B cell (primary cell): ENCODE measurements around the gene PCDHA10. TPM values are rescaled to one million over a fixed set of nuclear protein-coding genes. Genes with fewer than 3 reads are reported as not detected.
"Not testable (repeated sequence)": the region's sequence is repeated elsewhere in the genome, so short reads cannot be mapped to it uniquely, and the experiment has no call there.

Source experiments
- ATAC-seq: fragments of 200-7000 bp; cut with Tn5 transposase; one replicate; pipeline ENCODE4 v1.10.0; 2021; ENCODE audit warnings: low read depth, mild to moderate bottlenecking, moderate number of reproducible peaks, moderate library complexity
- CTCF ChIA-PET: fragments of 350-600 bp; sonication (Branson Sonifier 250); formaldehyde crosslinking; loops from one replicate; lab custom pipeline; 2021; ENCODE audit warnings: antibody characterized with exemption, inconsistent platforms; lab: Charles Lee
- POLR2A ChIA-PET: fragments of 350-600 bp; sonication (Branson Sonifier 250); formaldehyde crosslinking; loops from one replicate; lab custom pipeline; 2021; ENCODE audit warnings: antibody characterized with exemption; lab: Charles Lee
- DNase-seq: peaks from one replicate; pipeline ENCODE4 v3.0.0; 2013
- H2AFZ ChIP-seq: 2 replicates; pipeline ENCODE4 v1.6.1; 2012; ENCODE audit warnings: mild to moderate bottlenecking, low read depth, low read length; ENCODE audit not compliant: insufficient read depth, poor library complexity, severe bottlenecking
- H3K27ac ChIP-seq, 2 donors: 1 replicate in 1 of 2; 2 replicates in 1 of 2; pipeline ENCODE4 v1.5.1; 2012 to 2013; ENCODE audit warnings: low read length in 2 of 2, mild to moderate bottlenecking in 2 of 2, moderate library complexity in 1 of 2
- H3K27me3 ChIP-seq, 4 experiments: fragments of 200-600 bp in 1 of 4; sonication (generic) in 1 of 4; replicated peaks in 1 of 4; 1 replicate in 2 of 4; 2 replicates in 2 of 4; pipeline versions ENCODE4 v1.6.1 to v1.7.0; 2013 to 2016; ENCODE audit warnings: low read length in 3 of 4, mild to moderate bottlenecking in 2 of 4, mixed read lengths in 1 of 4, moderate library complexity in 1 of 4; ENCODE audit not compliant: insufficient read depth in 4 of 4, control insufficient read depth in 3 of 4; ENCODE audit errors: control extremely low read depth in 1 of 4
- H3K36me3 ChIP-seq, 2 experiments: replicated peaks in 1 of 2; 1 replicate in 1 of 2; 2 replicates in 1 of 2; pipeline versions ENCODE4 v1.6.1 to v1.7.1; 2013; ENCODE audit warnings: low read length in 1 of 2; ENCODE audit not compliant: insufficient read depth in 2 of 2, control insufficient read depth in 1 of 2; ENCODE audit errors: control extremely low read depth in 1 of 2, extremely low read depth in 1 of 2
- H3K4me1 ChIP-seq, 2 donors: fragments of 200-600 bp in 1 of 2; sonication (generic) in 1 of 2; 1 replicate in 1 of 2; 2 replicates in 1 of 2; pipeline versions ENCODE4 v1.5.1 to v1.6.1; 2013 to 2017; ENCODE audit warnings: low read length in 2 of 2; ENCODE audit not compliant: control insufficient read depth in 2 of 2, insufficient read depth in 2 of 2
- H3K4me2 ChIP-seq: replicated peaks from 2 replicates; pipeline ENCODE3; 2012; ENCODE audit warnings: mild to moderate bottlenecking, low read depth, low read length; ENCODE audit not compliant: poor library complexity, severe bottlenecking
- H3K4me3 ChIP-seq, 5 experiments: fragments of 200-600 bp in 1 of 5; sonication (generic) in 1 of 5; 1 replicate in 3 of 5; 2 replicates in 2 of 5; pipeline versions ENCODE4 v1.5.1 to v1.7.0; 2011 to 2016; ENCODE audit warnings: low read length in 4 of 5, mild to moderate bottlenecking in 4 of 5, low read depth in 2 of 5, control low read depth in 1 of 5, moderate library complexity in 1 of 5; ENCODE audit not compliant: insufficient read depth in 1 of 5; ENCODE audit errors: control extremely low read depth in 1 of 5, extremely low read depth in 1 of 5
- H3K79me2 ChIP-seq: fragments of 200-600 bp; sonication (generic); one replicate; pipeline ENCODE4 v1.6.0; 2016; ENCODE audit warnings: low read length; ENCODE audit not compliant: control insufficient read depth, insufficient read depth
- H3K9ac ChIP-seq: fragments of 200-600 bp; sonication (generic); 2 replicates; pipeline ENCODE4 v1.6.1; 2017; ENCODE audit warnings: mild to moderate bottlenecking, low read length, moderate library complexity
- H3K9me3 ChIP-seq, 3 donors: one replicate each; pipeline versions ENCODE4 v1.6.1 to v1.7.1; 2013; ENCODE audit warnings: low read length in 2 of 3; ENCODE audit not compliant: control insufficient read depth in 2 of 3, insufficient read depth in 1 of 3; ENCODE audit errors: control extremely low read depth in 1 of 3
- H4K20me1 ChIP-seq: 2 replicates; pipeline ENCODE4 v1.6.0; 2012; ENCODE audit warnings: mild to moderate bottlenecking, low read length; ENCODE audit not compliant: insufficient read depth, control insufficient read depth, poor library complexity, severe bottlenecking
- H3K27ac Mint-ChIP-seq: one replicate; pipeline ENCODE4 v1.8.0; 2021; ENCODE audit warnings: mixed read lengths
- H3K27me3 Mint-ChIP-seq: one replicate; pipeline ENCODE4 v1.8.0; 2021; ENCODE audit warnings: mixed read lengths
- H3K4me1 Mint-ChIP-seq: one replicate; pipeline ENCODE4 v1.8.0; 2021; ENCODE audit warnings: mixed read lengths
- H3K4me3 Mint-ChIP-seq: one replicate; pipeline ENCODE4 v1.8.0; 2021; ENCODE audit warnings: mixed read lengths
- H3K9me3 Mint-ChIP-seq: one replicate; pipeline ENCODE4 v1.8.0; 2022; ENCODE audit warnings: mixed read lengths; ENCODE audit not compliant: insufficient read depth
- CTCF ChIP-seq: fragments of 200-600 bp; IDR thresholded peaks from one replicate; pipeline ENCODE4 v1.8.0; 2022; ENCODE audit warnings: antibody characterized with exemption, mild to moderate bottlenecking
- EZH2 ChIP-seq: IDR thresholded peaks from 2 replicates; pipeline ENCODE4 v1.6.1; 2012; ENCODE audit warnings: borderline replicate concordance, low read depth, mild to moderate bottlenecking, moderate library complexity, low read length; ENCODE audit not compliant: insufficient read depth, poor library complexity, severe bottlenecking
- WGBS: methylation state at CpG from one replicate; pipeline ENCODE4 v1.1.5; 2013; ENCODE audit warnings: missing lambda C conversion rate; ENCODE audit not compliant: insufficient coverage; 5-methylcytosine and 5-hydroxymethylcytosine counted together
- intact Hi-C: fragments of 100-400 bp; cut with micrococcal nuclease; formaldehyde crosslinking; loops from one replicate; pipeline ENCODE4 v1.10.0; 2022
- polyA plus RNA-seq: library from polyadenylated mRNA; depleted of rRNA; stranded (reverse); fragments of >200 nt; gene quantifications from 2 replicates; pipeline ENCODE4 v1.2.3, GENCODE V29; 2012
- total RNA-seq, 2 donors: library from RNA; stranded (reverse); fragments of 120-200 nt in 1 of 2; gene quantifications; 1 replicate in 1 of 2; 2 replicates in 1 of 2; pipeline versions ENCODE4 v1.2.3 to v1.2.4, GENCODE V29; 2013 to 2022

The PCDHA10 gene
- total and polyA plus RNA-seq, 2 donors (not counting 1 experiment from before 2014, with no cell fraction given) = not detected

GRCh38 chr5:140828362-140828737 lies 27.3 kb upstream of the PCDHA10 start:
- no peaks in the 10 kb centered on the region for H4K20me1 ChIP-seq
- H3K4me3 ChIP-seq = no peak overlapping the region
- no peaks in the 10 kb centered on the region for H3K79me2 ChIP-seq
- no peak overlapping the region for H3K27ac ChIP-seq
- no peak for DNase-seq
- H3K4me3 Mint-ChIP-seq = no peak overlapping the region
- H3K4me2 ChIP-seq = no peak overlapping the region
- H3K9me3 Mint-ChIP-seq = peaks cover 7% of the 10 kb centered on the region
- H3K9ac ChIP-seq = no peak overlapping the region
- H3K27me3 Mint-ChIP-seq = peaks cover 26% of the 10 kb centered on the region
- no peaks in the 10 kb centered on the region for H3K4me1 Mint-ChIP-seq
- no peak for ATAC-seq
- peaks cover 0 to 16% (median 6%) of the 10 kb centered on the region in 4 experiments for H3K27me3 ChIP-seq
- peaks cover 0 to 30% (median 2%) of the 10 kb centered on the region in 3 donors for H3K9me3 ChIP-seq
- no peak for TF ChIP-seq CTCF
- no peak for TF ChIP-seq EZH2
- CTCF ChIA-PET = no interaction called here
- no peak overlapping the region for H3K27ac Mint-ChIP-seq
- no peaks in the 10 kb centered on the region for H3K36me3 ChIP-seq
- H2AFZ ChIP-seq = no peak overlapping the region
- intact Hi-C loops = no loop called here
- POLR2A ChIA-PET = no interaction called here
- no peaks in the 10 kb centered on the region for H3K4me1 ChIP-seq
- whole genome bisulfite sequencing = 38% methylated on average over 12 of the region's 18 CpGs

DNA sequence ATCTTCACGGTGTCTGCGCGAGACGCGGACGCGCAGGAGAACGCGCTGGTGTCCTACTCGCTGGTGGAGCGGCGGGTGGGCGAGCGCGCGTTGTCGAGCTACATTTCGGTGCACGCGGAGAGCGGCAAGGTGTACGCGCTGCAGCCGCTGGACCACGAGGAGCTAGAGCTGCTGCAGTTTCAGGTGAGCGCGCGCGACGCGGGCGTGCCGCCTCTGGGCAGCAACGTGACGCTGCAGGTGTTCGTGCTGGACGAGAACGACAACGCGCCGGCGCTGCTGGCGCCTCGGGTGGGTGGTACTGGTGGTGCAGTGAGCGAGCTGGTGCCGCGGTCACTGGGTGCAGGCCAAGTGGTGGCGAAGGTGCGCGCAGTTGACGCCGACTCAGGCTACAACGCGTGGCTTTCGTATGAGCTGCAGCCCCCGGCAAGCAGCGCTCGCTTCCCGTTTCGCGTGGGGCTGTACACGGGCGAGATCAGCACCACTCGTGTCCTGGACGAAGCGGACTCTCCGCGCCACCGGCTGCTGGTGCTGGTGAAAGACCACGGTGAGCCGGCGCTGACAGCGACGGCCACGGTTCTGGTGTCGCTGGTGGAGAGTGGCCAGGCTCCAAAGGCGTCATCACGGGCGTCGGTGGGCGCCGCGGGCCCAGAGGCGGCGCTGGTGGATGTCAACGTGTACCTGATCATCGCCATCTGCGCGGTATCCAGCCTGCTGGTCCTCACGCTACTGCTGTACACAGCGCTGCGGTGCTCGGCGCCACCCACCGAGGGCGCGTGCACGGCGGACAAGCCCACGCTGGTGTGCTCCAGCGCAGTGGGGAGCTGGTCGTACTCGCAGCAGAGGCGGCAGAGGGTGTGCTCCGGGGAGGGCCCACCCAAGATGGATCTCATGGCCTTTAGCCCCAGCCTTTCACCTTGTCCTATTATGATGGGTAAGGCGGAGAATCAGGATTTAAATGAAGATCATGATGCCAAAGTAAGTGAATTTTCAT lies 25.9 kb upstream of the PCDHA10 start:
- peaks cover 33% of the 10 kb centered on the region for H3K27me3 Mint-ChIP-seq
- H3K4me3 ChIP-seq, H3K79me2 ChIP-seq, H3K9me3 Mint-ChIP-seq, H3K4me2 ChIP-seq, ATAC-seq, CTCF ChIA-PET, H4K20me1 ChIP-seq, H2AFZ ChIP-seq, H3K27ac ChIP-seq, H3K9ac ChIP-seq, H3K27ac Mint-ChIP-seq, H3K4me1 Mint-ChIP-seq, H3K36me3 ChIP-seq, H3K4me1 ChIP-seq, H3K4me3 Mint-ChIP-seq, intact Hi-C loops, POLR2A ChIA-PET, DNase-seq: not testable (repeated sequence)
- Histone ChIP-seq H3K9me3 (peaks cover 0 to 30% (median 0%) of the 10 kb centered on the region in 3 donors), H3K27me3 (peaks cover 0 to 16% (median 8%) of the 10 kb centered on the region in 4 experiments)
- 62% methylated on average over 93 of the region's 106 CpGs for WGBS
